Measurements from ENCODE around the gene DNAH8.

DNAH8 gene, protein sequence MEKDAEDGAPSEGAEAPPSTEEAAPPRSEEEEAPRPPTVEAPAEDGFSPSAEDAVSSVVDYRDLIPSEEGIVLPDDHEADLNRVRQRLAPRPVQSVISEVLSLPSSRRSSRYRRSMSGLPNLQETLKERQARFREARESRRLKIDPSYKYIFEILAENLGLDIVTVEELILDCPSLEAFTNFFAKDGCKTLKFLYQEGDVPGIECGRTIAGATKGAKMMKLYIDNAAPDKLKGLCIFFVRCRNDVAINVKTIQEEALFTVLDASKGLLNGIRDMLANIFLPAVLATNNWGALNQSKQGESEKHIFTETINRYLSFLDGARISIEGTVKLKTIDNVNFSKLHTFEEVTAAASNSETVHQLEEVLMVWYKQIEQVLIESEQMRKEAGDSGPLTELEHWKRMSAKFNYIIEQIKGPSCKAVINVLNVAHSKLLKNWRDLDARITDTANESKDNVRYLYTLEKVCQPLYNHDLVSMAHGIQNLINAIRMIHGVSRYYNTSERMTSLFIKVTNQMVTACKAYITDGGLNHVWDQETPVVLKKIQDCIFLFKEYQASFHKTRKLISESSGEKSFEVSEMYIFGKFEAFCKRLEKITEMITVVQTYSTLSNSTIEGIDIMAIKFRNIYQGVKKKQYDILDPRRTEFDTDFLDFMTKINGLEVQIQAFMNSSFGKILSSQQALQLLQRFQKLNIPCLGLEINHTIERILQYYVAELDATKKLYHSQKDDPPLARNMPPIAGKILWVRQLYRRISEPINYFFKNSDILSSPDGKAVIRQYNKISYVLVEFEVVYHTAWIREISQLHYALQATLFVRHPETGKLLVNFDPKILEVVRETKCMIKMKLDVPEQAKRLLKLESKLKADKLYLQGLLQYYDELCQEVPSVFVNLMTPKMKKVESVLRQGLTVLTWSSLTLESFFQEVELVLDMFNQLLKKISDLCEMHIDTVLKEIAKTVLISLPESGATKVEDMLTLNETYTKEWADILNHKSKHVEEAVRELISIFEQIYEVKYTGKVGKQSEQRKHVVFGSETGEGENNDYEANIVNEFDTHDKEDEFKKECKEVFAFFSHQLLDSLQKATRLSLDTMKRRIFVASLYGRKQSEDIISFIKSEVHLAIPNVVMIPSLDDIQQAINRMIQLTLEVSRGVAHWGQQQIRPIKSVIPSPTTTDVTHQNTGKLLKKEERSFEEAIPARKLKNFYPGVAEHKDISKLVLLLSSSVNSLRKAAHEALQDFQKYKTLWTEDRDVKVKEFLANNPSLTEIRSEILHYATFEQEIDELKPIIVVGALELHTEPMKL (N-terminal part only)

DNA sequence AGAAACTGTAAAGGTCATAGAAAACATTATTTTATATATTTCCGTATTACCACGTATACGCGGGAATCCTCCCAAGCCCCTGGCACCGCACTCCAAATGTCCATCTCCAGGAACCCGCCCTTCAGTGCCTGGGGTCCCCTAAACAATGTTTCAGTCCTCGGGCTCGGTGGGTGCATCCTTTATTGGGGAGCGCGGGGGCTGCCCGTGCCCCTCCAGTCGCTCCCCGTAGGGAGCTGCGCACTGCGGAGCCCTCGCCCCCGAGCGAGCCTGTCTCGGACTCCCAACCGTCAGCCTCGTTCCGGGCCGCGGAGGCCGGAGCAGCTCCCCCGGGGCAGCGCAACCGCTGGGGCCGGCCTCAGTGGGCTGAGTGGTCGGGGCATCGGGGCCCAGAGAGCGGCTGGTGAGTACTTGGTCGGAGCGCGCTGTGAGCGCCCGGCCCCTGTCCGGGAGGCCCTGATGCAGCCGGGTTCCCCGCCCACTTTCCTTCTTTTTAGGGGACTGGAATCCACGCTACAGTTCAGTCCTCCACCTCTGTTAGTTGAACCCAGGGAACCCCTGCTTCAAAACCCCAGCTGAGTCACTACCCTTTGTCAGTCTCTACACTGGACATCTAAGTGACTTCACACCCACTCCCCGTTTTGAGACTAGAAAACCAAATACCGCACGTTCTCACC lies at the start of gene DNAH8:
DNAH8 (plus strand) TSS at position 296 of the 674 bp plus-strand sequence. CDS start 7,499 bp downstream, outside the sequence.
- peak; percentile 40 for DNase-seq

DNA sequence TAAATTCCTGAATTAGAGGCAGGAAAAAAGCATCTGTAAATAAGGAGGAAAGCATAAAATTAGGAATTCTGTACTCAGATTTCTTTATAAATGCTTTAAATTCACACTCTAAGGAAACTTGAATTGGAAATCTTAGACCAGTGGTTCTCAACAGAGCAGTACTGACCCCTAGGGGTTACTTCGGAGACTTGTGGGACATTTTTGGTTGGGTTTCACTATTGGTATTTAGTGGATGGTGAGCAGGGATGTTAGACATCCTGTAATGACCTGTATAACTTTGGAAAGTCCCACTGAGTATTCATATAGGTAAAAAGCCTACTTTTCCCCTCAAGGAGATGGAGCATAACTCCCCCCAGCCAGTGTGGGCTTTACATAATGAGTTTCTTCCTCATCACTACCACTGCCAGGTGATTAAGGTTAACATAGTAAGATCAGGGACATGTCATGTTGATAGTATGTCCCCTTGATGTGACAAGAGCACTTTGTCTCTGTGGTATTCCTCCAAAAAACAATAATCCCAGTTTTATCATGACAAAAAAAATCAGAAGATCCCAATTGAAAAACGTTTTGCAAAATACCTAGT lies 43.1 kb upstream of the DNAH8 start:
- no peak for DNase-seq

DNA sequence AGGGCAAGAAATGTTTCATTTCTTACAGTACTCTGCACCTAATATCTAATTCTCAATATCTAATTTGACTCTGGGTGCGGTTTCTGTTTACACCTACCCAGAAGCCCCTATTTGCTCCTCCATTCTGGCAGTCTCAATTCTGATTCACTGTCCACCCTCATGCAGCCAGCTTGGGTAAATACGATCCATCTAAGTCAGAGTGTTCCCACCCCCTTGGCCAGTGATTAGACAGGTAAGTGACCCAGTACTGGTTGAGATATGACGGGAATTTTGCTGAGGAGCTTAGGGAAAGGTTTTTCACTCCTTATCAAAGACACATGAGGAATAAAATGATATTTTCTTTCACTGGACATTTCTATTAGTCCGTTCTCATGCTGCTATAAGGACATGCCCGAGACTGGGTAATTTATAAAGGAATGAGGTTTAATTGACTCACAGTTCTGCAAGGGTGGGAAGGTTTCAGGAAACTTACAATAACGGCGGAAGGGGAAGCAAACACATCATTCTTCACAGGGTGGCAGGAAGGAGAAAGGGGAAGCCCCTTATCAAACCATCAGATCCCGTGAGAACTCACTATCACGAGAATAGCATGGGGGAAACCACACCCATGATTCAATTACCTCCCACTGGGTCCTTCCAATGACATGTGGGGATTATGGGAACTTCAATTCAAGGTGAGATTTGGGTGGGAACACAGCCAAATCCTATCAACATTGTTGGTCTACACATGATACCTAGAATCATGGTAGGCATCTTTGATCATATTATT lies 41.5 kb upstream of the DNAH8 start:
- no peak for DNase-seq

DNA sequence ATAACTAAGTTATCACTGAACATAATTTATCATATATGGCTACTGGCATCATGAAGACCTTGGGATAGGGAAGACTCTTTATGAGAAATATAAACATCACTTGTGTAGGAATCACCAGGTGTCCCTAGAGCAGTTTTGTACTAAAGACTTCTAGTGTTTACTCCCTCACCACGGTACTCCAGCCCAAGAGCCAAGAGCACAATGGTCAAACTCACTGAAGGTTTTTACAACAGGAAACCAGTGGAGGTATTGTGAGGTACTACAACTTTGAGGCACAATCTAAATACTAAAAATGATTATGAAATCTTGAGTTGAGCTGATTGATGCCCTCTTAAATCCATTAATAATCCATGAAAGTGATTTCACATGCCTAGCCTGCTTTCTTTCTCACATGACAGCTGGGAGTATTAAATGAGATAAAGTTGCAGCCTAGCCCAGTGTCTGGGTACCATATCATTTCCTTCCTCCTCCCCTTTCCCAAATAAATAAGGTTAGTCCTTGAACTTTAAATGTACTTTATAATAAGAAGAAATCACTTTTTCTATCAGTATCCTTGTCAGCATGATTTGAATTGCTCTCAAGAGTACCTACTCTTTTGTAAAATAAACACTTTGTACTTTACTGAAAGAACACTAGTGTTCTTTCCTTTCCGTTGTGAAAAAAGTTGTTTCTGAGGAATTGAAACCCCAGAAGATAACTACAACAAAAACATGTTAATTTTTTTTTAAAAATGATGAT lies 38.7 kb upstream of the DNAH8 start:
- DNase-seq = no peak

DNA sequence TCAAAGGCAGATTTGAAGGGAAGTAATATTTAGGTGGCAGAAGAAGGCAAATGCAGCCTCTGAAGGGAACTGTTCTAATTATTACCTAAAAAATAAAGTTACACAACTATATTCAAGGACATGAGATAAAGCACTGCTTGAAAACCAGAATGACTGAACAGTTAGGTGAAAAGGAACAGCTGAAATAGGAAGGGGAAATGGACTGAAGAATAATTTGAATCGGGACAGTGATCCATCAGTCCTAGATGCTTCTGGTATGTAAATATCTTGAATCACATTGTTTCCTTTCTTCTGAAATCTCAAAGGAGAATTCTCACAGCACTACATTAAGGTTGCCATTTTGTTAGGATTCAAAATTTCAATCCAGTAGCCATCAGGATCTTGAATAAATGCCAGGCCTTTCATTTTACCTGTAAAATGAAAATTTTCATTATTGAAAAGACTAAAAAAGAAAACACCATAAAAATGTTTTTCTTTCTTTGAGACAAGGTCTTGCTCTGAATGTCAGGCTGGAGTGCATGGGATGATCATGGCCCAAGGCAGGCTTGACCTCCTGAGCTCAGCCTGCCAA lies 38.1 kb upstream of the DNAH8 start:
- DNase-seq = no peak

DNA sequence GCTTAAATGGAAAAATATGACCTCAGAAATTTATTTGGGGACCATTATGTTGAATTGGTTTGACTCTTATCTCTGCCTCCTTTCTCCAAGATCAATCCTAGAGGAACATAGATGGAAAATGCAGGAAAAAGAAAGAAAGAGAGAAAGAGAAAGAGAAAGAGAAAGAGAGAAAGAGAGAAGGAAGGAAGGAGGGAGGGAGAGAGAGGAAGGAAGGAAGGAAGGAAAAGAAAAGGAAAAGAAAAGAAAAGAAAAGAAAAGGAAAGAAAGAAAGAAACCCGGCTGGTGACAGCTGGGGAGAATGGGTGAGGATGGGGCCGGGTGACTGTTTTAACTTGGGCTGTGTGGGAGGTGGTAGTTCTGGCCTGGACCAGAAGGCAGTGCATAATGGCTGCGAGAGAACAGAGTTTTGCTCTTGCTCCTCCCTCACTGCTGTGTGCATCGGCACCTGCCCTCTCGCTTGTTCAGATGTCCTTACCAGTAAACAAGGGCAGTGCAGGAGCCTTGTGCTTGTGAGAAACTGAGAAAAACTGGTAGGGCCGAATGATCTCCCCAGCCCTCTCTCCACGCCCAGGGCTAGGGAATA lies 36.8 kb upstream of the DNAH8 start:
- no peak for DNase-seq

DNA sequence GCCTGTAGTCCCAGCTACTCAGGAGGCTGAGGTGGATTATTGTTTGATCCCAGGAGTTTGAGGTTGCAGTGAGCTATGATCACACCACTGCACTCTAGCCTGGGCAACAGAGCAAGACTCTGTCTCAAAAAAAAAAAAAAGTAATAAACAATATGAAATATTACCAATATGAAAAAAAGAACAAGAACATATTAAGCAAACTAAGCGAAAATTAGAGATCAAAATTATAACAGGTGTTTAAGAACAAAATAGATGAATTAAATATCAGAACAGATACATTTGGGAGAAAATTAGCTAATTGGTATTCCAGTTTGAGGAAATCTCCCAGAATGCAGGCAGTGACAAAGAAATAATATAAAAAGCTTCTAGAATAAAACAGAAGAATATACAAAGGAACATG lies 35.4 kb upstream of the DNAH8 start:
- DNase-seq = no peak

DNA sequence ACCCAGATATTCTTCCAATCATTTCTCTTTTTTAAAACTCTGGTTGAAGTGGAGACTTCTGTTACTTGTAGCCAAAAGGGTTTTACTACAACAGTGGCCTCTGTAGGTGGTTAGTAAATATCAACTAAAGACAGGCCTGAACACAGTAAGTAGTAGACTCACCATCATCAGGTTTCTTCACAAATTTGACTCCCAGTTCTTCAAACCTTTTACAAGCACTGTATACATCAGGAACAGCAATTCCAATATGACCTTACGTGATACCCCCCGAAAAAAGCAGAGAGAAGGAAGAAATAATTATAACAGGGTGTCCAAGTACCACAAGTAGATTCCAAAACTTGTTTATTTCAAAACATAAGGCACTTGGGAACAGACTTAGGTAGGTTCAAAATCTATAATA lies 33.3 kb upstream of the DNAH8 start:
- no peak for DNase-seq

DNA sequence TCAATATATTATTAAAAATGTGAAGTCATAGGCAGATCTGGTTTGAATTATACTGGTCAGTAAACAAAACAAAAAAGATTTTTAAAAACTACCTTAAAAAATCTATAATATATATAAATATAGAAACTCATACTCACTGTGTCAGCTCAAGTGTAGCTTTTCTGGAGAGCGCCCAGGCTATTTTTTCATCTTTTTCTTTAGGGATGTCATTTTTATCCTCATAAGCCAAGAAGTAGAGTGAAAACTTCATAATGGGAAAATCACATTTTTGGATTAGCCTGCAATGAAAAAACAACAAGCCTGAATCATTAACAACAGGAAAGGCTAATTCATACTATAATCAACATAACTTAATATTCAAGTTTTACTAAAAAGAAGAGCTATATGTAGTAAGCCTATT lies 30.9 kb upstream of the DNAH8 start:
- DNase-seq = no peak

DNA sequence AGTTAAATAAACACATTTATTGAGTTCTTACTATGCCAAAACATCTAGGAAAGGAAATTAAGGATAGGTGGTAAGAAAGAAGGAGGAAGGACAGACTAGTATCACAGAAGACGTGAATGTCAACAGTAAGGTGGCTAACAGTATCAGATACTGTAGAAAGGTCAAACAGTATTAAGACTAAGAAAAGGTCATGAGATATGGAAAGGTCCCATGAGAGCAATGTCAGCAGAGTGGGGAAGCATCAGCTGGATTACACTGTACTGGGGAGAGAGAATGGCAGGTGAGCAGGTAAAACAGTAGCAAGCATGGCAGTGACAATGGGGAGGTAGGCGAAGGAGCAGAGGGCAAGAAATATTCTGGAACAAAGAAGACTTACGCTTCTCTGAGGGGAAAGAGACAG lies 30.2 kb upstream of the DNAH8 start:
- DNase-seq = no peak

DNA sequence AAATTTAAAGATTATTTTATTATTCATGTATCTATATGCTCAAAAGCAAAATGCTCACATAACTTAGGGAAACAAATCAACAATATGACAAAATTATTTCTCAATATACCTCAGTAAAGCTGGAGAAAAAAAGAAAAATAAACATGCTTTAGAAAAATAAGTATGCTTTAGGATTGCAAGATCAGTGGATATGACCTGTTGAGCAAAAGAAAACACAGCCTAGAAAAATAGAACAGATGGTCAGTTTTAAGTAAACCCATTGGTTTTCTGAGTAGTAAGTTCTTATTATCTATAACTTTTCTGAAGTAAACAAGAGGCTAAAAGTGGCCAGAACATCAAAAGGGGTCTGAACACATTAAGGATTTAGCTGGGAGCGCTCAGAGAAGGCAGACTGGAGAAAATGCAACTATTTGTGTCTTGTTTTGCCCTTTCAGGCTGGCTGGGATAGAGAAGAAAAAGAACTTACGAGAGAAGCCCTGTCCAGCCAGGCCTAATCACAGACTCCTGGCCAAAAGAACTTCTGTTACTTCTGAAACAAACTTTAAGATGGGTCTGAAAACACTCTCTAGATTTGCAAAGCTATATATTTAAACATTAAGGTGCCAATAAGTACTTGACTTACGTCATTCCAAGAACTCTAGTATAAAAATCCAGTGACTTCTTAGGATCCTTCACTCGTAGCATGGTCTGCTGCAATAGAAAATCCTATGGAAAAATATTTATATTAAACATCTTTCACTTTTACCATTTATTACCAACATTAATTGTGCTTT lies 28.7 kb upstream of the DNAH8 start:
- DNase-seq = no peak

DNA sequence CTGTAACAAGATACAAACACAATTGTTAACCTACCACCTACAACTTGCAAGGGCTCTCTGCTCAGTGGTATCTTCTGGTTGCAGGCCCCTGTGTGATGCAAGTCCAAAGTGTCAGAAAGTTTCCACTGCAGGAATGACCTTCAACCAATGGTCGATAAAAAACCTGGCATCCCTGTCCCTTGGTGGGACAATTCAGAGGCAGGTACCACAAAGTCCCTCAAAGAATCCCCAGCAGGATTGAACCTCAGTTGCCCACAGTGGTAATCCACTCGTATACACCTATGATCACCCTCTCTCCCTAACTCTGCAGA lies 28.1 kb upstream of the DNAH8 start:
- no peak for DNase-seq

DNA sequence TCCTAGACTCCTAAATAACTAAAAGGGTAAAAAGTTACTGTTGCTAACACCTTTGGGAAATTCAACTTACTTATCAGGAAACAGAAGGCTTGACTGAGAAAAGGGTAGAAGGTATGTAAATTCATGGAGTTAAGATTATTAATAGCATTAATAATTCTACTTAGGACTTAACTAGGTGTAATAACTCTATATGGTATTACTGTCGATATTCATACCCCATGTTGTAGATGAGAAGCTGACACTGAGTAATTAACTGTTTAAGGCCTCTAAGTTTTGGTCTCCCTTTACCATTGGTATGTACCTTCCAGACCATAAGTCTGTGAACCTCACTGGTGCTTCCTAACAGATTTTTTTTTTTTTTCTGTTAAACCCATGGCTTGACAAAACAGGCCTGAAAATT lies 27.6 kb upstream of the DNAH8 start:
- no peak for DNase-seq

DNA sequence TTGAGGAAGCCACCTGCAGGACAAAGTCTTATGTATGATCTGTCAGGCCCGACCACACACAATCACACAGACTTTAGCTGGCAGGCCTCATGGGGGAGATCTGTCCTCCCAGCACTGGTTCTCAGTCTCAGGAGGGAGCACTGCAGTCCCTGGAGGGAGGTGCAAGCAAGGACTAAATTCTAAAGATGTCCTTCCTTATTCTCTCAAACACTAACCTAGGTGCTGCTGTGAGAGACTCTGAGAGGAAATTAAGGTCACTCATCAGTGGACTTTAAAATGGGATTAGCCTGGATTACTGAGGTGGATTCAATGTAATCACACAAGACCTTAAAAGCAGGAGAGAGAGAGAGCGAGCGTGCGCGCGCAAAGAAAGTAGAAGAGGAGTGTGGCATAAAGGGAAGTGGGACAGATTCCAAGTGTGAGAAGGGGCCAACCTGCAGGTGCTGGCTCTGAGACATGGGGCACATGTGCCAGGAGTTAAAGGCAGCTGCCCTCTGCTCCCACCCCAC lies 26.5 kb upstream of the DNAH8 start:
- DNase-seq = no peak

DNA sequence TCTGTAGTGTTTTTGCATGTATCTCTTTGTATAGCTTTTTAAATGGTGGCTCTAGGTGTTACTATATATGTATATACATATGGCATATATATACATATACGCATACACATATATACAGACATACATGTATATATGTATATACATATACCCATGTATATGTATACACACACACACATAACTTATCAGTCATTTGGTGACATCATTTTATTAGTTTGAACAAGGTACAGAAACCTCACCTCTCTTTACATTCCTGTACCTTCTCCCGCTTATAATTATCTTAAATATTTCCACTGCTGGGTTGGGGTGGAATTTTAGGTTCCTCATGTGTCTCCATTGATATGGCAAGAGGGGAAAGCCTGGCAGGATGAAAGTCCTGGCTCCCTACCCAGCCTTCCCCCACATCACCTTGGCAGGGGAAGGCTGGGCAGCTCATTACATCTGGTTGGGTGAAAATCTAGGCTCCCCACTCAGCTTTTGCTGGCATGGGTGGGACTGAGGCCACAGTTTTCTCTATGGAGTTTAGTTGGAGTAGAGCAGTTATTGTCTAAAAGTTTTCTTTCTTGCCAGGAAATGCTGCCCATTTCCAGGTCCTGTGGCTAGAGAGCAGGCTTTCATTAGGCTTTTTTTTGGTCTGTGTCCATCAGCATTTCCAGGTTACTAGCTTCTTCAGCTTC lies 19.7 kb upstream of the DNAH8 start:
- no peak for DNase-seq

DNA sequence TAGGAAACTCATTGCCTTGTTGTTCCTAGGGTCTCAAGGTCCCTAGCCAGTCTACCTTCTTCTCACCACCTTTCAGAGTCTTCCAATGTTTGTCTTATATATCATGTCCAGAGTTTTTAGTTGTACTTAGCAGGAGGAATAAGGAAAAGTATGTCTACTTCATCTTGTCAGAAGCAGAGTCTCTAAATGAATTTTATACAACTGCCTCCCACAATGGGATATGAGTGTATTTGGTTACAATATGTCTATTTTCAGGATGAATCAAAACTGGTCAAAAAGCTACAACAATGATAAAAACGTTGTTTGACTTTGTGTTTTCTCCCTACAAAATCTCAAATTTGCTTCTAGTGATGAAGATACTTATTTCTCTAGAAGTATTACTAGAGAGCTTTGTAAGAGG lies 19.2 kb upstream of the DNAH8 start:
- no peak for DNase-seq

DNA sequence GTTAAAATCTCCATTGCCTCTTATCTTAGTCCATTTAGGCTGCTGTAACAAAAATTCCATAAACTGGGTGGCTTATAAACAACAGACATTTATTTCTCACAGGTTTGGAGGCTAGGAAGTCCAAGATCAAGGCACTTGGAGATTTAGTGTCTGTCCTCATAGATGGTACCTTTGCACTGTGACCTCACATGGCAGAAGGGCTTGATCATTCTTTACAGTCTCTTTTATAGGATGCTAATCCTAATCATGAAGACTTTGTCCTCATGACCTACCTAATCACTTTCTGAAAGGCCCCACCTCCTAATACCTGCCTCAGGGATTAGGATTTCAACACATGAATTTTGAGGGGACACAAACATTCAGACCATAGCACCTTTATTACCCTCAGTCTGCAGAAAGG lies 18.8 kb upstream of the DNAH8 start:
- no peak for DNase-seq

DNA sequence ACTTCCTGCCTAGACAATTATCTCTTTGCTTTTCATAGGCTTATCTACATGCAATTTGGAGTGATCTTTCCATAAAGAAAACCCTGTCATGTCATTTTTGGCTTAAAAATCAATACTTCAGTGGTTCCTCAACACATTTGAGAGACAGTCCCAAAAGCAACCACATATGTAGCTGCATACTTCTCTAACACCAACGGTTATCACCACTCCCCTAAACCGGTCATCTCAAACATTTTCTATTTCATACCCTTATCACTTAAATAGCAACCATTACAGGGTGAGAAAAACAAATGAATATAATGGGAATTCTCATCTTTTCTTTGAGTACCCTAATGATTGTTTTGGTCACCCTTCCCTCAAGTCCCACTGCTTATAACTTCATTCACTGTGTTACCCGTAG lies 17.3 kb upstream of the DNAH8 start:
- DNase-seq = no peak

All from left hindlimb (tissue), 1 donor.